ENCODE results near the gene KBTBD7.

DNA sequence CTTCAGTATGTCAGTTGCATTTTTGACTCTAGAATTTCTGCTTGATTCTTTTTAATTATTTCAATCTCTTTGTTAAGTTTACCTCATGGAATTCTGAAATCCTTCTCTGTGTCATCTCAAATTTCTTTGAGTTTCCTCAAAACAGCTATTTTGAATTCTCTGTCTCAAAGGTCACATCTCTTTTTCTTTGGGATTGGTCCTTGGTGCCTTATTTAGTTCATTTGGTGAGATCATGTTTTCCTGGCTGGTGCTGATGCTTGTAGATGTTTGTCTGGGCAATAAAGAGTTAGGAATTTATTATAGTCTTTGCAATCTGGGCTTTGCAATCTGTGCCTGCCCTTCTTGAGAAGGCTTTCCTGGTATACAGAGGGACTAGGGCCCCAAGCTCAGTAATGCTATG, 18.5 kb upstream of the KBTBD7 start:
- TF ChIP-seq POLR2A (IDR thresholded peaks at IDR 0.05) (no peak), EP300 (IDR thresholded peaks at IDR 0.05) (no peak), POLR2AphosphoS5 (IDR thresholded peaks at IDR 0.05) (no peak)
- TF ChIP-seq, protein P1, sequence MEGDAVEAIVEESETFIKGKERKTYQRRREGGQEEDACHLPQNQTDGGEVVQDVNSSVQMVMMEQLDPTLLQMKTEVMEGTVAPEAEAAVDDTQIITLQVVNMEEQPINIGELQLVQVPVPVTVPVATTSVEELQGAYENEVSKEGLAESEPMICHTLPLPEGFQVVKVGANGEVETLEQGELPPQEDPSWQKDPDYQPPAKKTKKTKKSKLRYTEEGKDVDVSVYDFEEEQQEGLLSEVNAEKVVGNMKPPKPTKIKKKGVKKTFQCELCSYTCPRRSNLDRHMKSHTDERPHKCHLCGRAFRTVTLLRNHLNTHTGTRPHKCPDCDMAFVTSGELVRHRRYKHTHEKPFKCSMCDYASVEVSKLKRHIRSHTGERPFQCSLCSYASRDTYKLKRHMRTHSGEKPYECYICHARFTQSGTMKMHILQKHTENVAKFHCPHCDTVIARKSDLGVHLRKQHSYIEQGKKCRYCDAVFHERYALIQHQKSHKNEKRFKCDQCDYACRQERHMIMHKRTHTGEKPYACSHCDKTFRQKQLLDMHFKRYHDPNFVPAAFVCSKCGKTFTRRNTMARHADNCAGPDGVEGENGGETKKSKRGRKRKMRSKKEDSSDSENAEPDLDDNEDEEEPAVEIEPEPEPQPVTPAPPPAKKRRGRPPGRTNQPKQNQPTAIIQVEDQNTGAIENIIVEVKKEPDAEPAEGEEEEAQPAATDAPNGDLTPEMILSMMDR (IDR thresholded peaks at IDR 0.05): no peak
